Measurements from ENCODE around the gene ITCH.

ITCH gene

DNA sequence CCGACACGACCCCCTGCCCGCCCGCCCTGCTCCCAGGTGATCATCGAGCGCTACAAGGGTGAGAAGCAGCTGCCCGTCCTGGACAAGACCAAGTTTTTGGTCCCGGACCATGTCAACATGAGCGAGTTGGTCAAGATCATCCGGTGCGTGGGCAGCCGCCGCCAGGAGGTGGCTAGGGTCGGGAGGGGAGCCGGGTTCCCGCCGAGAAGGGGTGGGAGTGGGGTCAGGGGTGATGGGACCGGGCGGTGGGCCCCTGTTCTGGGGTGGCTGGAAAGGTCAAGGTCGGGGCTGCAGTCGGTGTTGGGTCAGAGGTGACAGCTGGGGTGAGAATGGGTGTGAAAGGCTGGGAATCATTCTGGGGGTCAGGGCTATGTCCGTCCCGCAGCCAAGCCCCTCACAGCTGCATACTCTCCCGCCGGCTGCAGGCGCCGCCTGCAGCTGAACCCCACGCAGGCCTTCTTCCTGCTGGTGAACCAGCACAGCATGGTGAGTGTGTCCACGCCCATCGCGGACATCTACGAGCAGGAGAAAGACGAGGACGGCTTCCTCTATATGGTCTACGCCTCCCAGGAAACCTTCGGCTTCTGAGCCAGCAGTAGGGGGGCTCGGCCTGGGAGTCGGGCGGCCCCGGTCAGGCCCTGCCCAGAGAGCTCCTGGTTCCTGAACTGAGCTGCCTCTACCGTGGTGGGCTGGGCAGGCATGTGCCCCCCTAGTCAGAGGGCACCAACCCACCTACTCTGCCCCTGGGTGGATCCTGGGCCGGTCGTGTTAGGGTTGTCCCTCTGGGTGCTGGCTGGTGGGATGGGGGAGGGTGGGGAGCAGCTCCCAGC is 196.5 kb downstream of the ITCH start:
- DNase-seq: no peak

DNA sequence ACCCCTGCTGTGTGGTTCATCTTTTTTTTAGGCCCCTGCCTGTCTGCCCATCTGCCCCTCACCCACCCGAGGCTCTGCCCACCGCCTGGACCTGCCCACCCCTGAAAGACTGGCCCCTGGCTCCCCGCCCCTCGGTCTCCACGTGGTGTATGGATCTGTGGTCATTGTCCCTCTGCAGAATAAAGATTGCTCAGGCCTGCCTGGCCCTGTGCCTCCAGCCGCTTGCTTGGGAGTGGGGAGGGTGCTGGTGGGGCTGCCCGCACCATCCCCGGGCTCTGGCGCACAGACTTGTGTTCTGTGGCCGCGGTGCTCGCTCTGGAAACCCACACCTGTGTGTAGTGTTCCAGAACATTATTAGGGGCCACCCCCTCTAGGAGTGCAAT is 197.1 kb downstream of the ITCH start:
- no peak for DNase-seq

DNA sequence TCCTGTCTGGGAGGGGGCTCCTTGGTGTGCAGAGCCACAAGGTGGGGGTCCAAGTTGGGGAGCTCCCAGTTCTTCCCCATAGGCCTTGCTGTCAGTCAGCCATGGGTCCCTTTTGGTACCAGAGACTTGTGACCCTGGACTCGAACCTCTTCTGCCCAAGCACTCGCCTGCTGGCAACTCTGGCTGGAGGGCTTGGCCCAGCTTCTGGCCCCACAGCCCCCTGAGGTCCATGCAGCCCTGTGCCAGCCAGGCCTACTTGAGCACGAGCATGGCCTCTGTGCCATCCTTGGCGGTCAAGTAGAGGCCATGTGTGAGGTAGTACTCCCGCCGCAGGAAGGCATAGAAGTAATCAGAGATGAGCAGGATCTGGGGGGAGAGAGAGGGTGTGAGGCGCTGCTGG is 197.5 kb downstream of the ITCH start:
- no peak for DNase-seq
